Calu3 (cell line): ENCODE measurements around the gene STIM1. TPM values are rescaled to one million over a fixed set of nuclear protein-coding genes. Genes with fewer than 3 reads are reported as not detected.

ENCODE experiments used
- BruUV-seq: library from RNA; stranded (reverse); fragments of 400-500 nt; replicated peaks from 2 replicates; lab custom pipeline; 2021; lab: Mats Ljungman, UMichigan
- CTCF ChIA-PET: fragments of 300-600 bp; sonication (Branson Sonifier 250); formaldehyde crosslinking; loops from one replicate; lab custom pipeline; 2022; ENCODE audit warnings: antibody characterized with exemption; lab: Charles Lee
- DNase-seq: peaks from one replicate; pipeline ENCODE4 v3.0.0; 2022
- H3K27ac Mint-ChIP-seq: one replicate; pipeline ENCODE4 v1.8.0; 2022; ENCODE audit warnings: mixed read lengths; ENCODE audit not compliant: unreplicated experiment
- H3K27me3 Mint-ChIP-seq: one replicate; pipeline ENCODE4 v1.8.0; 2022; ENCODE audit warnings: mixed read lengths; ENCODE audit not compliant: unreplicated experiment
- H3K36me3 Mint-ChIP-seq: one replicate; pipeline ENCODE4 v1.8.0; 2022; ENCODE audit warnings: mild to moderate bottlenecking, moderate library complexity, mixed read lengths; ENCODE audit not compliant: insufficient read depth, unreplicated experiment
- H3K4me1 Mint-ChIP-seq: one replicate; pipeline ENCODE4 v1.8.0; 2022; ENCODE audit warnings: mild to moderate bottlenecking, low read depth, mixed read lengths; ENCODE audit not compliant: unreplicated experiment
- H3K4me3 Mint-ChIP-seq: one replicate; pipeline ENCODE4 v1.8.0; 2022; ENCODE audit warnings: mild to moderate bottlenecking, low read depth, moderate library complexity, mixed read lengths; ENCODE audit not compliant: unreplicated experiment
- H3K9me3 Mint-ChIP-seq: one replicate; pipeline ENCODE4 v1.8.0; 2022; ENCODE audit warnings: low read depth, mixed read lengths; ENCODE audit not compliant: unreplicated experiment
- intact Hi-C: fragments of 100-400 bp; cut with micrococcal nuclease; formaldehyde crosslinking; loops from one replicate; pipeline ENCODE4 v1.10.0; 2022; ENCODE audit not compliant: unreplicated experiment
- total RNA-seq: library from RNA; stranded (reverse); gene quantifications from 2 replicates; pipeline ENCODE4 v1.2.3, GENCODE V29; 2022
- TF ChIP-seq, protein P1 (sequence below): fragments of 200-600 bp; IDR thresholded peaks from one replicate; pipeline ENCODE4 v1.8.0; 2022; ENCODE audit warnings: antibody characterized with exemption; ENCODE audit not compliant: unreplicated experiment

Gene STIM1
- total RNA-seq, 1 experiment from 2014 or later, result 60.1 TPM

- no peaks in the 10 kb centered on the region for H3K4me1 Mint-ChIP-seq
- intact Hi-C loops, result loop anchor here (5.0 kb wide), 1 partner anchor 115 kb away; the partner anchor contains the start of gene STIM1
- no peaks in the 10 kb centered on the region for H3K9me3 Mint-ChIP-seq
- no TSS peak for BruUV-seq
- TF ChIP-seq, protein P1, sequence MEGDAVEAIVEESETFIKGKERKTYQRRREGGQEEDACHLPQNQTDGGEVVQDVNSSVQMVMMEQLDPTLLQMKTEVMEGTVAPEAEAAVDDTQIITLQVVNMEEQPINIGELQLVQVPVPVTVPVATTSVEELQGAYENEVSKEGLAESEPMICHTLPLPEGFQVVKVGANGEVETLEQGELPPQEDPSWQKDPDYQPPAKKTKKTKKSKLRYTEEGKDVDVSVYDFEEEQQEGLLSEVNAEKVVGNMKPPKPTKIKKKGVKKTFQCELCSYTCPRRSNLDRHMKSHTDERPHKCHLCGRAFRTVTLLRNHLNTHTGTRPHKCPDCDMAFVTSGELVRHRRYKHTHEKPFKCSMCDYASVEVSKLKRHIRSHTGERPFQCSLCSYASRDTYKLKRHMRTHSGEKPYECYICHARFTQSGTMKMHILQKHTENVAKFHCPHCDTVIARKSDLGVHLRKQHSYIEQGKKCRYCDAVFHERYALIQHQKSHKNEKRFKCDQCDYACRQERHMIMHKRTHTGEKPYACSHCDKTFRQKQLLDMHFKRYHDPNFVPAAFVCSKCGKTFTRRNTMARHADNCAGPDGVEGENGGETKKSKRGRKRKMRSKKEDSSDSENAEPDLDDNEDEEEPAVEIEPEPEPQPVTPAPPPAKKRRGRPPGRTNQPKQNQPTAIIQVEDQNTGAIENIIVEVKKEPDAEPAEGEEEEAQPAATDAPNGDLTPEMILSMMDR, result no peak
- no peaks in the 10 kb centered on the region for H3K36me3 Mint-ChIP-seq
- no peak overlapping the region for H3K4me3 Mint-ChIP-seq
- no peak for DNase-seq
- no peak overlapping the region for H3K27ac Mint-ChIP-seq
- H3K27me3 Mint-ChIP-seq, result no peaks in the 10 kb centered on the region
- CTCF ChIA-PET, result interaction anchor here (0.7 to 1.2 kb wide), 3 partner anchors 34 to 118 kb away, joined by 3 read pairs; no protein-coding TSS in a partner anchor
Observed at GRCh38 chr11:3972431-3972830, 117.0 kb downstream of the STIM1 start.

- BruUV-seq, result no TSS peak
- no peak for DNase-seq
- H3K4me1 Mint-ChIP-seq, result no peaks in the 10 kb centered on the region
- intact Hi-C loops, result no loop called here
- TF ChIP-seq, protein P1, result no peak
- no peaks in the 10 kb centered on the region for H3K9me3 Mint-ChIP-seq
- no peak overlapping the region for H3K4me3 Mint-ChIP-seq
- H3K27me3 Mint-ChIP-seq, result no peaks in the 10 kb centered on the region
- CTCF ChIA-PET, result interaction anchor here (0.5 to 0.6 kb wide), 2 partner anchors 23 to 126 kb away, joined by 4 to 8 read pairs; no protein-coding TSS in a partner anchor
- no peak overlapping the region for H3K27ac Mint-ChIP-seq
- H3K36me3 Mint-ChIP-seq, result no peaks in the 10 kb centered on the region
Observed at GRCh38 chr11:3977078-3977477, 121.6 kb downstream of the STIM1 start.

GRCh38 chr11:3981084-3981633 is 125.7 kb downstream of the STIM1 start:
- H3K36me3 Mint-ChIP-seq, result no peaks in the 10 kb centered on the region

GRCh38 chr11:3982431-3982830 is 127.0 kb downstream of the STIM1 start:
- BruUV-seq, result no TSS peak
- Mint-ChIP-seq H3K9me3 (no peaks in the 10 kb centered on the region), H3K27me3 (no peaks in the 10 kb centered on the region), H3K36me3 (no peaks in the 10 kb centered on the region), H3K27ac (no peak overlapping the region), H3K4me1 (no peaks in the 10 kb centered on the region), H3K4me3 (no peak overlapping the region)
- TF ChIP-seq, protein P1, result no peak
- intact Hi-C loops, result no loop called here
- no peak for DNase-seq
- CTCF ChIA-PET, result no interaction called here

More at GRCh38 chr11:3981084-3981633, 125.7 kb downstream of the STIM1 start:
- H3K27ac Mint-ChIP-seq, result no peak overlapping the region
- H3K4me3 Mint-ChIP-seq, result no peak overlapping the region
- CTCF ChIA-PET, result interaction anchor here (1.0 kb wide), 1 partner anchor 29 kb away, joined by 3 read pairs; no protein-coding TSS in a partner anchor
- TF ChIP-seq, protein P1, result no peak
- no TSS peak for BruUV-seq
- H3K4me1 Mint-ChIP-seq, result no peaks in the 10 kb centered on the region
- H3K27me3 Mint-ChIP-seq, result no peaks in the 10 kb centered on the region
- no peak for DNase-seq
- intact Hi-C loops, result no loop called here
- no peaks in the 10 kb centered on the region for H3K9me3 Mint-ChIP-seq
